K562 (cell line): ENCODE data around the gene EXT2. TPM values are rescaled to one million over a fixed set of nuclear protein-coding genes. Genes with fewer than 3 reads are reported as not detected.

ENCODE experiments used
- BRD4 ChIP-seq: fragments of 200-600 bp; sonication (generic); IDR thresholded peaks from 2 replicates; pipeline ENCODE4 v1.6.1; 2017; ENCODE audit warnings: inconsistent platforms
- CBX1 ChIP-seq: sonication (generic); IDR thresholded peaks from 2 replicates; pipeline ENCODE4 v1.6.1; 2016; ENCODE audit warnings: antibody characterized with exemption, low read depth, mild to moderate bottlenecking
- CHCHD3 ChIP-seq: fragments of 250-450 bp; sonication (Bioruptor Pico); IDR thresholded peaks from 2 replicates; pipeline ENCODE4 v2.1.2; 2022; ENCODE audit warnings: mild to moderate bottlenecking
- GABPB1 ChIP-seq: sonication (generic); formaldehyde crosslinking; IDR thresholded peaks from 2 replicates; pipeline ENCODE4 v1.8.0; 2022; ENCODE audit warnings: mild to moderate bottlenecking, missing genetic modification reagents
- KDM2B ChIP-seq: fragments of 250-450 bp; sonication (Bioruptor Pico); IDR thresholded peaks from 2 replicates; pipeline ENCODE4 v1.8.0; 2021; ENCODE audit warnings: mild to moderate bottlenecking, moderate library complexity
- MEF2A ChIP-seq: IDR thresholded peaks from 2 replicates; pipeline ENCODE4 v1.6.1; 2011; ENCODE audit warnings: low read depth, mild to moderate bottlenecking, low read length, moderate library complexity; ENCODE audit not compliant: control insufficient read depth
- MIER1 ChIP-seq: fragments of 450-650 bp; IDR thresholded peaks from 2 replicates; pipeline ENCODE4 v1.6.1; 2016; ENCODE audit warnings: antibody characterized with exemption, mild to moderate bottlenecking, low read depth
- NCOR1 ChIP-seq: fragments of 450-650 bp; IDR thresholded peaks from 2 replicates; pipeline ENCODE4 v1.6.1; 2016; ENCODE audit warnings: mild to moderate bottlenecking, moderate library complexity
- NELFE ChIP-seq: IDR thresholded peaks from 2 replicates; pipeline ENCODE4 v1.6.1; 2011; ENCODE audit warnings: mild to moderate bottlenecking; ENCODE audit not compliant: insufficient read depth, insufficient read length
- NR2F6 ChIP-seq: fragments of 450-650 bp; formaldehyde crosslinking; IDR thresholded peaks from 2 replicates; pipeline ENCODE4 v1.4.0; 2020; ENCODE audit warnings: mild to moderate bottlenecking
- POLR2AphosphoS5 ChIP-seq: IDR thresholded peaks from 2 replicates; pipeline ENCODE4 v1.6.1; 2011; ENCODE audit warnings: mild to moderate bottlenecking, low read depth, low read length, moderate library complexity; ENCODE audit not compliant: control insufficient read depth, insufficient read depth
- SRSF9 ChIP-seq: fragments of 200-400 bp; formaldehyde crosslinking; IDR thresholded peaks from 2 replicates; pipeline ENCODE4 v1.6.1; 2017; ENCODE audit warnings: low read depth, low read length, borderline replicate concordance
- STAT5B ChIP-seq: fragments of 250-450 bp; sonication (Bioruptor Pico); IDR thresholded peaks from 2 replicates; pipeline ENCODE4 v1.8.0; 2021; ENCODE audit warnings: mild to moderate bottlenecking, inconsistent platforms
- TBP ChIP-seq: optimal IDR thresholded peaks from 2 replicates; pipeline ENCODE3; 2011; ENCODE audit warnings: low read depth, low read length, improper control_type of control experiment
- TFAM ChIP-seq: fragments of 250-450 bp; sonication (Bioruptor Pico); conservative IDR thresholded peaks from 2 replicates; pipeline ENCODE4 v1.5.0; 2021; ENCODE audit warnings: mild to moderate bottlenecking, moderate library complexity
- XRCC5 ChIP-seq: fragments of 200-400 bp; formaldehyde crosslinking; IDR thresholded peaks from 2 replicates; pipeline ENCODE4 v1.6.1; 2017; ENCODE audit warnings: low read depth, mild to moderate bottlenecking, low read length
- ZBTB49 ChIP-seq: sonication (generic); formaldehyde crosslinking; IDR thresholded peaks from 2 replicates; pipeline ENCODE4 v1.8.0; 2022; ENCODE audit warnings: missing genetic modification reagents, mild to moderate bottlenecking, borderline replicate concordance
- ZC3H11A ChIP-seq: IDR thresholded peaks from 2 replicates; pipeline ENCODE4 v1.6.1; 2012; ENCODE audit warnings: low read depth, low read length, improper control_type of control experiment
- ZNF133 ChIP-seq: fragments of 250-450 bp; sonication (Bioruptor Pico); IDR thresholded peaks from 2 replicates; pipeline ENCODE4 v1.4.0; 2020; ENCODE audit warnings: mild to moderate bottlenecking
- ZNF184 ChIP-seq: sonication (generic); formaldehyde crosslinking; IDR thresholded peaks from 2 replicates; pipeline ENCODE4 v1.5.0; 2020; ENCODE audit warnings: missing genetic modification reagents
- ZNF644 ChIP-seq: fragments of 200-800 bp; sonication (Bioruptor generic); IDR thresholded peaks from 2 replicates; pipeline ENCODE4 v1.6.1; 2016; ENCODE audit warnings: low read depth, missing genetic modification characterization, missing compliant biosample characterization
- ZNF77 ChIP-seq: fragments of 250-450 bp; sonication (Bioruptor Pico); IDR thresholded peaks from 2 replicates; pipeline ENCODE4 v1.5.0; 2020
- ZNF785 ChIP-seq: fragments of 250-450 bp; sonication (Bioruptor Pico); IDR thresholded peaks from 2 replicates; pipeline ENCODE4 v1.4.0; 2020; ENCODE audit warnings: mild to moderate bottlenecking
- polyA plus RNA-seq, 8 experiments: library from polyadenylated mRNA; depleted of rRNA in 4 of 8; stranded (reverse) in 5 of 8; unstranded in 3 of 8; fragments of >200 nt; fragmentation: Nextera tagmentation in 2 of 8; fragmentation: Illumina TruSeq in 1 of 8; extraction: Ambion mirVana in 2 of 8; extraction: Trizol in 1 of 8; gene quantifications; 2 replicates each; pipeline versions ENCODE4 v1.2.1 to v1.2.3, GENCODE V29; 2011 to 2014; ENCODE audit warnings: inconsistent platforms in 1 of 8, missing spikeins in 1 of 8
- total RNA-seq, 7 experiments: library from RNA; depleted of rRNA in 6 of 7; stranded (reverse); fragments of >200 nt in 6 of 7; fragmentation: Illumina TruSeq in 2 of 7; extraction: Trizol in 2 of 7; gene quantifications; 2 replicates each; pipeline versions ENCODE4 v1.2.1 to v1.2.3, GENCODE V29; 2011 to 2021; ENCODE audit warnings: low replicate concordance in 1 of 7
- TF ChIP-seq, protein P1 (sequence below): fragments of 250-450 bp; sonication (Bioruptor Pico); IDR thresholded peaks from 2 replicates; pipeline ENCODE4 v1.6.1; 2021; ENCODE audit warnings: mild to moderate bottlenecking
- TF ChIP-seq, protein P2 (sequence below): fragments of 250-450 bp; sonication (Bioruptor Pico); IDR thresholded peaks from 2 replicates; pipeline ENCODE4 v1.4.0; 2020; ENCODE audit warnings: mild to moderate bottlenecking

EXT2 gene
- total and polyA plus RNA-seq, 9 of the 15 experiments (the other 6 are each of a cell fraction or from before 2014, with no cell fraction given) = 7.5 to 52.1 (median 38.1) TPM

DNA sequence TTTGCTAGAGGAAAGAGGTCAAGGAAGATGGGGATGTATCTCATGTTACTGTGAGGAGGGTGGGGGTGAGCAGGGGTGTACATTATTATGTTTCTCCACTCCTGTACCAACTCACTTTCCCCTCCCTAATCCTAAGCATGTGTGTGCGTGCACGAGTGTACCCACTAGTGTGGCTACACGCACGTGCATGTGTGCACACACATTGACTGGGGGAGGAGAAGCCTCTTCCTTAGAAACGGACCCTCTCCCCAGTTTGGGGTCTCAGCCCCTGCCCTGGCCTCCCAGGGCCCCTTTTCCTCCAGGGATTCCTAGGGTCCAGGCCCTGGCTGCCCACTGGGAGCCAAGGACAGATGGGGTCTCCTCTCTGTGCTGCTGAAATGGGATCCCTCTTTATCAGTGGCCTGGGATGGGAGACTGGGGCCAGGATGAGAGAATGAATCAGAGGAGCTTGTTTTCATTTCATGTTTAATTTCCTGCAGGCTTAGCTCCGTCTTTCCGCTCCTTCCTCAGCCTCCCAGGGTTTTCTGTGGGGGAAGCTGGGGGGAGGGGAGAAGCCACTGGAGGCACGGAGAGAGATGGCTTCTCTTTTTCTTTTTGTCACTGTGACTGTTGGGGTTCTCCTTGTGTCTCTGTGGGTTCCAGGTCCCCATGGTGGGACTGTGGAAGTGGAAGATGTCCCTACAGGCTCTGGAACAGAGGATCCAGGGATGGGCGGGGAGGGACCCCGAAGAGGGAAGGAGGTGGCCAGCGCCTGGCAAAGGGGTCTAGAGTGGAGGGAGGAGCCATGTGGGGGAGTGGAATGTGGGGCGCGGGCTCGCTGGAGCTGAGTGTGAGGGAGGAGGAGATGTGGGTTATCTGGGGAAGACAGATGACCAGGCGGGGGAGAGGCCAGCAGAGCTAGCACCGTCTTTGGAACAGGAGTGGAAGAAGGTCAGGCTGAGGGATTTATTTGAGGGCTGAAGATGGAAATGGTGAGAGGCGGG is 174.2 kb downstream of the EXT2 start (continued):
- peak; percentile 86 for TF ChIP-seq POLR2AphosphoS5
- no peak for TF ChIP-seq CBX1
- no peak for TF ChIP-seq ZBTB49 (CRISPR knock-in tag)
- TF ChIP-seq, protein P1, sequence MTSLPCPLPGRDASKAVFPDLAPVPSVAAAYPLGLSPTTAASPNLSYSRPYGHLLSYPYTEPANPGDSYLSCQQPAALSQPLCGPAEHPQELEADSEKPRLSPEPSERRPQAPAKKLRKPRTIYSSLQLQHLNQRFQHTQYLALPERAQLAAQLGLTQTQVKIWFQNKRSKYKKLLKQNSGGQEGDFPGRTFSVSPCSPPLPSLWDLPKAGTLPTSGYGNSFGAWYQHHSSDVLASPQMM (CRISPR knock-in tag) = no peak
- TF ChIP-seq NCOR1 = peak; percentile 97
- TF ChIP-seq MEF2A = no peak
- TF ChIP-seq NR2F6 = no peak
- TF ChIP-seq GABPB1 (CRISPR knock-in tag) = no peak; the same call in 1 of the 2 replicates
- no peak for TF ChIP-seq NELFE
- no peak for TF ChIP-seq CHCHD3 (CRISPR knock-in tag)
- no peak for TF ChIP-seq ZNF77 (CRISPR knock-in tag)
- no peak for TF ChIP-seq ZNF184 (CRISPR knock-in tag)
- no peak for TF ChIP-seq XRCC5
- no peak for TF ChIP-seq STAT5B (CRISPR knock-in tag)
- no peak for TF ChIP-seq TFAM (CRISPR knock-in tag)
- TF ChIP-seq, protein P2, sequence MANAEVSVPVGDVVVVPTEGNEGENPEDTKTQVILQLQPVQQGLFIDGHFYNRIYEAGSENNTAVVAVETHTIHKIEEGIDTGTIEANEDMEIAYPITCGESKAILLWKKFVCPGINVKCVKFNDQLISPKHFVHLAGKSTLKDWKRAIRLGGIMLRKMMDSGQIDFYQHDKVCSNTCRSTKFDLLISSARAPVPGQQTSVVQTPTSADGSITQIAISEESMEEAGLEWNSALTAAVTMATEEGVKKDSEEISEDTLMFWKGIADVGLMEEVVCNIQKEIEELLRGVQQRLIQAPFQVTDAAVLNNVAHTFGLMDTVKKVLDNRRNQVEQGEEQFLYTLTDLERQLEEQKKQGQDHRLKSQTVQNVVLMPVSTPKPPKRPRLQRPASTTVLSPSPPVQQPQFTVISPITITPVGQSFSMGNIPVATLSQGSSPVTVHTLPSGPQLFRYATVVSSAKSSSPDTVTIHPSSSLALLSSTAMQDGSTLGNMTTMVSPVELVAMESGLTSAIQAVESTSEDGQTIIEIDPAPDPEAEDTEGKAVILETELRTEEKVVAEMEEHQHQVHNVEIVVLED (CRISPR knock-in tag) = no peak
- no peak for TF ChIP-seq ZNF785 (CRISPR knock-in tag)
- no peak for TF ChIP-seq KDM2B (CRISPR knock-in tag)
- TF ChIP-seq BRD4 = no peak
- TF ChIP-seq ZNF644 (tag) = no peak
- TF ChIP-seq ZNF133 (CRISPR knock-in tag) = no peak
- TF ChIP-seq MIER1 = no peak
- TF ChIP-seq SRSF9 = no peak
- TF ChIP-seq ZC3H11A = no peak
- no peak for TF ChIP-seq TBP
